SK-N-MC (cell line): ENCODE measurements around the gene SCARB2.

Source experiments
- DNase-seq: peaks from one replicate; pipeline ENCODE4 v3.0.0-alpha.2; 2011; ENCODE audit warnings: low read depth, low spot score
- H3K27ac ChIP-seq: fragments of 200-600 bp; sonication (generic); 2 replicates; pipeline ENCODE4 v1.5.1; 2016; ENCODE audit warnings: mixed run types
- H3K36me3 ChIP-seq: fragments of 200-600 bp; sonication (generic); 2 replicates; pipeline ENCODE4 v1.6.1; 2017; ENCODE audit warnings: antibody characterized with exemption, low read length, mixed read lengths; ENCODE audit not compliant: insufficient read depth
- H3K4me3 ChIP-seq: fragments of 200-600 bp; sonication (generic); 2 replicates; pipeline ENCODE4 v1.5.1; 2016
- H3K9ac ChIP-seq: fragments of 200-600 bp; sonication (generic); 2 replicates; pipeline ENCODE4 v1.8.0; 2017; ENCODE audit warnings: mixed run types, mixed read lengths; ENCODE audit not compliant: insufficient read length
- H3K9me3 ChIP-seq: fragments of 200-600 bp; sonication (generic); 2 replicates; pipeline ENCODE4 v1.6.1; 2017; ENCODE audit warnings: low read depth, mild to moderate bottlenecking, antibody characterized with exemption, low read length, moderate library complexity, mixed read lengths
- EZH2 ChIP-seq: fragments of 200-600 bp; sonication (generic); IDR thresholded peaks from one replicate; pipeline ENCODE4 v1.6.1; 2017; ENCODE audit warnings: antibody characterized with exemption
- FOXP2 ChIP-seq: optimal IDR thresholded peaks from 2 replicates; pipeline ENCODE3; 2011; ENCODE audit warnings: mild to moderate bottlenecking, moderate library complexity; ENCODE audit not compliant: insufficient read depth; ENCODE audit errors: extremely low read length, control extremely low read depth
- POLR2AphosphoS5 ChIP-seq: IDR thresholded peaks from 2 replicates; pipeline ENCODE4 v1.6.1; 2012; ENCODE audit warnings: mild to moderate bottlenecking, low read depth, low read length, borderline replicate concordance

The SCARB2 gene

GRCh38 chr4:76216524-76216923 lies 2.9 kb upstream of the SCARB2 start:
- DNase-seq, result no peak
- Histone ChIP-seq H3K9me3 (no peaks in the 10 kb centered on the region), H3K36me3 (no peaks in the 10 kb centered on the region), H3K27ac (no peak overlapping the region), H3K9ac (no peak overlapping the region), H3K4me3 (no peak overlapping the region)
- TF ChIP-seq POLR2AphosphoS5, result no peak
- no peak for TF ChIP-seq FOXP2
- TF ChIP-seq EZH2, result no peak

DNA sequence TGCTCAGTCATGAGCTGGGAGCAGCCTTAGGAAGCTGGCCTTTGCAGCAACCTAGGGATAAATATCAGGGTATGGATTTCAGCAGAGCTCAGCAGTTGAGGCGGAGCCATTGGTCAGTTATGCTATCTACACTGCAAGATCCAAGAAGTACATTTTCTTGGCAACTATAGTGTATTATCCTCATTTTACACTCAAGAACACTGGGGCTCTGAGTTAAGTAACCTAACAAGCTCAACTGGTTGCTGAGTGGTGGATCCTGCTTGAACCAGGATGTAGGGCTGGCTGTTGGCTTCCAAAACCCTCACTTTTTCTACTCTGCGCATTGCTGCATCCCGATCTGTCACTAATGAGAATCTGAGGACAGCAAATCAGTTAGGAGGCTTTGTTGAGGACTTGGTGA lies 1.5 kb upstream of the SCARB2 start:
- H3K9ac ChIP-seq, result no peak overlapping the region
- TF ChIP-seq POLR2AphosphoS5 (no peak), EZH2 (no peak), FOXP2 (no peak)
- no peaks in the 10 kb centered on the region for H3K36me3 ChIP-seq
- H3K9me3 ChIP-seq, result no peaks in the 10 kb centered on the region
- no peak overlapping the region for H3K27ac ChIP-seq
- H3K4me3 ChIP-seq, result no peak overlapping the region
- DNase-seq, result no peak

GRCh38 chr4:76214177-76214675 lies 602 bp upstream of the SCARB2 start:
- Histone ChIP-seq H3K9me3 (no peaks in the 10 kb centered on the region), H3K9ac (peak overlapping the region; percentile 80), H3K36me3 (no peaks in the 10 kb centered on the region), H3K4me3 (peak overlapping the region; percentile 93), H3K27ac (no peak overlapping the region)
- DNase-seq, result no peak
- TF ChIP-seq FOXP2 (no peak), POLR2AphosphoS5 (0 out of 2 replicates have a peak, but pooled peaks have one; percentile 4), EZH2 (no peak)

- no peaks in the 10 kb centered on the region for H3K9me3 ChIP-seq
- no peak for TF ChIP-seq POLR2AphosphoS5
- no peak for TF ChIP-seq FOXP2
- TF ChIP-seq EZH2, result no peak
- H3K27ac ChIP-seq, result no peak overlapping the region
- no peaks in the 10 kb centered on the region for H3K36me3 ChIP-seq
- H3K9ac ChIP-seq, result peak overlapping the region; percentile 80
- no peak for DNase-seq
- peak overlapping the region; percentile 93 for H3K4me3 ChIP-seq
These were observed 691 bp downstream of the SCARB2 start for GRCh38 chr4:76212851-76213414.

- no peak for DNase-seq
- Histone ChIP-seq H3K4me3 (peak overlapping the region; percentile 93), H3K27ac (no peak overlapping the region), H3K9me3 (no peaks in the 10 kb centered on the region), H3K36me3 (no peaks in the 10 kb centered on the region), H3K9ac (peak overlapping the region; percentile 80)
- TF ChIP-seq FOXP2, result no peak
- TF ChIP-seq EZH2, result no peak
- TF ChIP-seq POLR2AphosphoS5, result no peak
These were observed 1.6 kb downstream of the SCARB2 start for GRCh38 chr4:76211769-76212708.

DNA sequence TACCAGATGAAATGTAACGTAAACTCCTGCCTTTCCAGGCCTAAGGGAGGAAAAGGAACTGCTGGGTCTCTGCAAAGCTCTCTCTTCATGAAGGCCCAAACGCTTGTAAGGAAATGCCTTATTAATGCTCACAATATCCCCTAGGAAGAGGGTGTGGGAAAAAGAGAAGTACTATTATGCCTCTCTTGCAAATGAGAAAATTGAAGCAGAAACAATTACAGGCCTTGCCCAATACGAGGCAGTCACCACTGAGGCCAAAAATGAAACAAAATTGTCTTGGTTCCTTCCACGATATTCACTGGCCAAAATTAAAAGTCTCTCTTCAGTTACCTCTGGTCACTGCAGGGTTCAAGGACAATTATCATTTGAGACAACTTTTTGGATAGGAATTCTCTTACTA lies 3.2 kb downstream of the SCARB2 start:
- H3K9ac ChIP-seq, result no peak overlapping the region
- H3K27ac ChIP-seq, result no peak overlapping the region
- no peak overlapping the region for H3K4me3 ChIP-seq
- no peaks in the 10 kb centered on the region for H3K9me3 ChIP-seq
- TF ChIP-seq POLR2AphosphoS5 (no peak), FOXP2 (no peak), EZH2 (no peak)
- no peak for DNase-seq
- H3K36me3 ChIP-seq, result no peaks in the 10 kb centered on the region

DNA sequence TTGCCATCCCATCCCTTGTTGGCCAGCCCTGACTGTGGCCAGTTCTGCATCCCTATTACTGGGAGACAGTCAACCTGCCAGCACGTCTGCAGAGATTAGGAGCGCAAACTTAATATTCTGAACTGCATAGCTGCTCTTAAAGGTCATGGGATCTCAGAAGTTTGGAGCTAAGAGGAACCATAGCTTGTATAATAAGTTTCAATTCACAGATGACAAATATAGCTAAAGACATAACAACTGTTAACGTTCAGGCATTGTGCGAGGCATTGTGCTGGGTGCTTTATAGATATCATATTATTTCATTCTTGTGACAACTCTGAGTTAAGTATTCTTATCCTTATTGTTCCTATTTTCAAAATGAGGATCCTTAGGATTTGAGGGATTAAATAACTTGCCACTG lies 3.7 kb downstream of the SCARB2 start:
- no peak for DNase-seq
- Histone ChIP-seq H3K9ac (no peak overlapping the region), H3K27ac (no peak overlapping the region), H3K36me3 (no peaks in the 10 kb centered on the region), H3K4me3 (no peak overlapping the region), H3K9me3 (no peaks in the 10 kb centered on the region)
- TF ChIP-seq EZH2 (no peak), FOXP2 (no peak), POLR2AphosphoS5 (no peak)

DNA sequence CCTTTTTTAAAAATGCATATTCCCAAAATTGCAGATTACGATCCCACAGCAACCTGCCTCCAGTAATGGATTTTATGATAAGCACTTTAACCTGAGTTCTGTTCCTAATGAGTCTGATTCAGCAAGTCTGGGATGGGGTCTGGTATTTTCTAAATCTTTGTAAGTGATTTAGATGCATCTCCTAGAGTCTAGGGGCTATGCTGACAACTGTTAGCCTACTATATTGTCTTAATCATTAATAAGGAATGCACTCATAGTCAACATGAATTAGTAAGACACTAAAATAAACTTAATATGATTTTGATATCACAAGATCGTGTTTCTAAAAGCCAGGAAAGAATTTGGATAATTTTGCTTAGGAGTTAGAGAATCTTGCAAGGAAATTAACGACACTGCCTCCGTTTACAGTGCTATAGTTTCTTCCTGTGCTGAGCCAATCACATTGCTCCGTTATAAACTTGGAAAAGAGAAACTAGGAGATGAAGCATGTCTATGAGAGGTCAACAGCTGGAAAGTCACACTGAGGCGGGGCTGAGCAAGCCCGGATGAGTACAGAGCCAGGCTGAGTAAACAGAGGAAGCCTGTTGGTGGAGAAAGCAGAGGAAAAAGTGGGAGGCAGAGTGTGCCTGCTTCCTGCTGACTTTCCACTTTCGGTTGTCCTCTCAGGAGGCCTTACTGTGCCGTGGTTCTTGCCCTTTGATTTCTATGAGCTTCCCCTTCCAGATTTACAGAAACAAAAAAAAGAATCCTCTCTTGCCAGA lies 5.4 kb downstream of the SCARB2 start:
- Histone ChIP-seq H3K36me3 (no peaks in the 10 kb centered on the region), H3K27ac (0 out of 2 replicates have a peak overlapping the region, but pooled peaks have one; percentile 21), H3K4me3 (no peak overlapping the region), H3K9me3 (no peaks in the 10 kb centered on the region), H3K9ac (no peak overlapping the region)
- TF ChIP-seq EZH2, result no peak
- TF ChIP-seq FOXP2, result no peak
- TF ChIP-seq POLR2AphosphoS5, result no peak
- DNase-seq, result no peak
